AG04450 (cell line): Measurements from ENCODE around the gene DEXI. TPM values are rescaled to one million over a fixed set of nuclear protein-coding genes. Genes with fewer than 3 reads are reported as not detected.

Source experiments
- CTCF ChIA-PET: fragments of 300-600, 350-600 bp; formaldehyde crosslinking; extraction: SDS; loops from one replicate; lab custom pipeline; 2022; ENCODE audit warnings: antibody characterized with exemption, inconsistent platforms; lab: Charles Lee
- POLR2A ChIA-PET: fragments of 350-600 bp; formaldehyde crosslinking; extraction: SDS; loops from one replicate; lab custom pipeline; 2021; ENCODE audit warnings: antibody characterized with exemption, inconsistent platforms; lab: Yijun Ruan, JAX
- DNase-seq: peaks from one replicate; pipeline ENCODE4 v3.0.0-alpha.2; 2011; ENCODE audit warnings: low read depth, low spot score
- H3K27ac ChIP-seq: one replicate; pipeline ENCODE4 v1.5.1; 2012; ENCODE audit warnings: low read depth, low read length, control low read depth
- H3K27me3 ChIP-seq: one replicate; pipeline ENCODE4 v1.6.0; 2012; ENCODE audit warnings: low read length; ENCODE audit not compliant: control insufficient read depth, insufficient read depth
- H3K4me3 ChIP-seq: 2 replicates; pipeline ENCODE4 v1.5.1; 2011; ENCODE audit warnings: mild to moderate bottlenecking, low read depth, low read length, control low read depth
- H3K9me3 ChIP-seq: 2 replicates; pipeline ENCODE4 v1.5.1; 2012; ENCODE audit warnings: low read length; ENCODE audit not compliant: control insufficient read depth, insufficient read depth
- polyA plus RNA-seq: library from polyadenylated mRNA; depleted of rRNA; stranded (reverse); fragments of >200 nt; gene quantifications from 2 replicates; pipeline ENCODE4 v1.2.3, GENCODE V29; 2011
- TF ChIP-seq, protein P1 (sequence below): IDR thresholded peaks from 2 replicates; pipeline ENCODE4 v1.5.1; 2011; ENCODE audit warnings: low read depth, low read length, control low read depth, inconsistent platforms

DEXI gene
- polyA plus RNA-seq, 1 experiment: 37.3 TPM

DNA sequence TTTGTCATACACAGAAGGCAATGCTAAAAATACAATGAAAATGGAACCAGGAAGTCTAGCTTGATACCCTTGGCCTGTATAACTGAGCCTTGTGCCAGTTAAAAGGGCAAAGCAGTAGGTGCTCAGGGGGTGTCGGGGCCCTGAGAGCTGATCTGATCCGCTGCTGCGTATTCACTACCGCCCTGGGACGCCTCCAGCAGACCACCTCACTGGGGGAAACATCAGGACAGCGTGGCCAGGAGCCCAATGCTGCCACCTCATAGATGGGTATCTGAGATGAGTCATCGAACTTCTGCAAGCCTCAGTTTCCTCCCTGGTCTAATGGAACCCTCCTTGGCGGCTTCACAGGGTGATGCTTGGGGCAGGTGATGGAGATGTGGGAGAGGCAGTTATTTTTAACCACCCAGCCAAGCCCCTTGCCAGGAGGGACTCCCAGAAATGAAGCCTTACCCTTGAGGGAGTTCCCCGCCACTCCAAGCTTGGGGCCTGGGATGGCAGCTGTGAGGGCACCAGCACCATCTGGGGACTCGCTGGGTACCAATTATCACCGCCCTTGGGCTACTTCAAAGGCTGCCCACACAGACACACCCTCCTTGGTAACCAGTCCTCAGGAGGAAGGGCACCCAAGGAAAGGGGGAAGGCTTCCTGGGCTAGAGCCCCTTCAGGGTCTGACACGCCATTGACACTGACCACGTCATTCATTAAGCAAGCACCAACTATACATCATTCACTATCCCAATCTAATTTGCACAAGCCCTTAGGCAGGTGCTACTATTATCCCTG lies 7.8 kb downstream of the DEXI start:
- no peaks in the 10 kb centered on the region for H3K27me3 ChIP-seq
- CTCF ChIA-PET: no interaction called here
- no peaks in the 10 kb centered on the region for H3K9me3 ChIP-seq
- no peak overlapping the region for H3K27ac ChIP-seq
- no peak overlapping the region for H3K4me3 ChIP-seq
- TF ChIP-seq, protein P1, sequence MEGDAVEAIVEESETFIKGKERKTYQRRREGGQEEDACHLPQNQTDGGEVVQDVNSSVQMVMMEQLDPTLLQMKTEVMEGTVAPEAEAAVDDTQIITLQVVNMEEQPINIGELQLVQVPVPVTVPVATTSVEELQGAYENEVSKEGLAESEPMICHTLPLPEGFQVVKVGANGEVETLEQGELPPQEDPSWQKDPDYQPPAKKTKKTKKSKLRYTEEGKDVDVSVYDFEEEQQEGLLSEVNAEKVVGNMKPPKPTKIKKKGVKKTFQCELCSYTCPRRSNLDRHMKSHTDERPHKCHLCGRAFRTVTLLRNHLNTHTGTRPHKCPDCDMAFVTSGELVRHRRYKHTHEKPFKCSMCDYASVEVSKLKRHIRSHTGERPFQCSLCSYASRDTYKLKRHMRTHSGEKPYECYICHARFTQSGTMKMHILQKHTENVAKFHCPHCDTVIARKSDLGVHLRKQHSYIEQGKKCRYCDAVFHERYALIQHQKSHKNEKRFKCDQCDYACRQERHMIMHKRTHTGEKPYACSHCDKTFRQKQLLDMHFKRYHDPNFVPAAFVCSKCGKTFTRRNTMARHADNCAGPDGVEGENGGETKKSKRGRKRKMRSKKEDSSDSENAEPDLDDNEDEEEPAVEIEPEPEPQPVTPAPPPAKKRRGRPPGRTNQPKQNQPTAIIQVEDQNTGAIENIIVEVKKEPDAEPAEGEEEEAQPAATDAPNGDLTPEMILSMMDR: no peak
- DNase-seq: no peak
- POLR2A ChIA-PET: no interaction called here

- Histone ChIP-seq H3K4me3 (no peak overlapping the region), H3K27ac (no peak overlapping the region), H3K9me3 (no peaks in the 10 kb centered on the region), H3K27me3 (no peaks in the 10 kb centered on the region)
- no peak for DNase-seq
- CTCF ChIA-PET: interaction anchor here (2.1 kb wide), 1 partner anchor 15 kb away, joined by 16 read pairs; no protein-coding TSS in a partner anchor
- POLR2A ChIA-PET: no interaction called here
- TF ChIP-seq, protein P1: no peak
Observed at GRCh38 chr16:10933865-10934264, 8.4 kb downstream of the DEXI start.

- POLR2A ChIA-PET: interaction anchor here (0.5 kb wide), 1 partner anchor 352 kb away, joined by 7 read pairs; the partner anchor contains the start of gene EMP2
- H3K4me3 ChIP-seq: no peak overlapping the region
- no peak for DNase-seq
- H3K27ac ChIP-seq: no peak overlapping the region
- no peaks in the 10 kb centered on the region for H3K27me3 ChIP-seq
- no peaks in the 10 kb centered on the region for H3K9me3 ChIP-seq
- TF ChIP-seq, protein P1: no peak
- CTCF ChIA-PET: interaction anchor here (0.7 to 2.1 kb wide), 2 partner anchors 9 to 14 kb away, joined by 5 to 16 read pairs; partner anchors contain the start of gene DEXI
Observed at GRCh38 chr16:10932959-10933710, 9.1 kb downstream of the DEXI start.

DNA sequence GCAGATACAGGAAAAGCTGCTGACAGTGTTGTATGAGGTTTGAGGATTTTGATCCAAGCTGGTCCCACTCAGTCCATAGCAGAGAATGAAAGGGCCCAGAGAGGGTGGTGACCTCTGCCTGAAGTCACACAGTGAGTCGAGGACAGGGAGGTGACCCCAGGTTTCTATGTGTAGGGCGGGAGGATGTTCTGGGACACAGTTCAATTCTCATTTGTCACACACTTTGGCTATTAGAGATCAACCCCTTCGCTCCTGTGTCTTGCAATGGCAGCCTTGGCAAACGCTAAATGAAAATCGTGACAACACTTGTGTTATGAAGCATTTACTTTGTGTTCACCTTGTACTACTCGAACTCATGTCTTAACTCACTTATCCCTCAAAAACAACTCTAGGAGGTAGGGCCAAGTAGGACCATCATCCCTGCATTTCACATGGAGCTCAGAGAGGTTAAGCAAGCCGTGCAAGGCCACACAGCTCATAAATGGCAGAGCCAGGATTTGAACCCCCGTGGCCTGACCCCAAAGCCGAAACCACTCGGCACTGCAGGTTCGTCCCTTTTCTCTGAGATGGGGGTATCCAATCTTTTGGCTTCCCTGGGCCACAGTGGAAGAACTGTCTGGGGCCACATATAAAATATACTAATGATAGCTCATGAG lies 10.2 kb downstream of the DEXI start:
- POLR2A ChIA-PET: interaction anchor here (0.6 kb wide), 1 partner anchor 320 kb away, joined by 3 read pairs; no protein-coding TSS in a partner anchor
- no peak for DNase-seq
- Histone ChIP-seq H3K27ac (no peak overlapping the region), H3K27me3 (no peaks in the 10 kb centered on the region), H3K4me3 (no peak overlapping the region), H3K9me3 (no peaks in the 10 kb centered on the region)
- CTCF ChIA-PET: interaction anchor here (0.6 to 2.1 kb wide), 4 partner anchors 10 to 1136 kb away, joined by 3 to 16 read pairs (median 4); partner anchors contain the start of gene DEXI
- TF ChIP-seq, protein P1: no peak
